Fibroblast of lung (primary cell): ENCODE results near the gene KIF1A.

ENCODE experiments used
- CTCF ChIP-seq, 2 donors: IDR thresholded peaks in 1 of 2; conservative IDR thresholded peaks in 1 of 2; 1 replicate in 1 of 2; 2 replicates in 1 of 2; pipeline ENCODE4 v1.5.1; 2011 to 2012; ENCODE audit warnings: low read length in 2 of 2, control low read depth in 1 of 2, inconsistent platforms in 1 of 2, low read depth in 1 of 2, mild to moderate bottlenecking in 1 of 2
- EZH2 ChIP-seq: IDR thresholded peaks from 2 replicates; pipeline ENCODE4 v1.5.1; 2012; ENCODE audit warnings: low read length, control low read depth, mild to moderate bottlenecking; ENCODE audit errors: missing control alignments

- TF ChIP-seq CTCF (conservative IDR thresholded peaks at IDR 0.05 in 1 of 2, IDR thresholded peaks at IDR 0.05 in 1 of 2; ENCODE audit: low read depth in 1 of 2, low read length in 2 of 2): no peak
- no peak for TF ChIP-seq EZH2
Observed at GRCh38 chr2:240686460-240686859, 133.6 kb downstream of the KIF1A start.
